ENCODE results near the gene RAMP1. TPM values are rescaled to one million over a fixed set of nuclear protein-coding genes. Genes with fewer than 3 reads are reported as not detected.
A peak's percentile ranks its signal among the peaks of the same experiment; 100 is the strongest.

The RAMP1 gene
- total RNA-seq, 6 experiments from 2014 or later = 10.1 to 75.2 (median 37.5) TPM

GRCh38 chr2:237909075-237909695, 49.8 kb downstream of the RAMP1 start:
- 86% methylated on average over 4 of the region's 13 CpGs for WGBS (ENCODE audit: insufficient coverage, low coverage, low lambda C conversion rate, missing lambda C conversion rate)
- H3K9me3 ChIP-seq = no peaks in the 10 kb centered on the region
- DNase-seq = no peak

DNA sequence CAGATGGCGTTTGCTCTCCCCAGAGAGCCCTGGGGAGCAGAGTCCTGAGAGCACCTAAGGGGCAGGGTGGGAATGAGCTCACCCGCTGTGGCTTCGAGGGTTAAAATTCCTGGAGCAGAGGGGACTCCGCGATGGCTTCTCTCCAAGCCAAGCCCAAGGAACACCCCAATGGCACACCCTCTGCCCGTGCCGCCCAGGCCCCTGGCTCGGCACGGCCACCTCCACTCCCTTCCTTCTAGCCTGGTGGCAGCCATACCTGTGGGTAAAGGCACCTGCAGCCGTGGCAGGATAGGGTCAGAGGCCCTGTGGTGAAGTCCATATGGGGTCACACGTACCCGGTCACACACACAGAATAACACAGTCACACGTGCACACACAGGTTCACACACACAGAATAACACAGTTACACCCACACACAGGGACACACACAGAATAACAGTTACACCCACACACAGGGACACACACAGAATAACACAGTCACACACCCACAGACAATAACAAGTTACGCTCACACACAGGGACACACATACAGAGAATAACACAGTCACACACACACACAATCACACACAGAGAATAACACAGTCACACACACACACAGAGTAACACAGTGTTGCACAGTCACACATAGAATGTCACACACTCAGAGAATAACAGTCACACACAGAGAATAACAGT, 50.5 kb downstream of the RAMP1 start:
- no peak for TF ChIP-seq POLR2A (IDR thresholded peaks at IDR 0.05)
- TF ChIP-seq, protein P1, sequence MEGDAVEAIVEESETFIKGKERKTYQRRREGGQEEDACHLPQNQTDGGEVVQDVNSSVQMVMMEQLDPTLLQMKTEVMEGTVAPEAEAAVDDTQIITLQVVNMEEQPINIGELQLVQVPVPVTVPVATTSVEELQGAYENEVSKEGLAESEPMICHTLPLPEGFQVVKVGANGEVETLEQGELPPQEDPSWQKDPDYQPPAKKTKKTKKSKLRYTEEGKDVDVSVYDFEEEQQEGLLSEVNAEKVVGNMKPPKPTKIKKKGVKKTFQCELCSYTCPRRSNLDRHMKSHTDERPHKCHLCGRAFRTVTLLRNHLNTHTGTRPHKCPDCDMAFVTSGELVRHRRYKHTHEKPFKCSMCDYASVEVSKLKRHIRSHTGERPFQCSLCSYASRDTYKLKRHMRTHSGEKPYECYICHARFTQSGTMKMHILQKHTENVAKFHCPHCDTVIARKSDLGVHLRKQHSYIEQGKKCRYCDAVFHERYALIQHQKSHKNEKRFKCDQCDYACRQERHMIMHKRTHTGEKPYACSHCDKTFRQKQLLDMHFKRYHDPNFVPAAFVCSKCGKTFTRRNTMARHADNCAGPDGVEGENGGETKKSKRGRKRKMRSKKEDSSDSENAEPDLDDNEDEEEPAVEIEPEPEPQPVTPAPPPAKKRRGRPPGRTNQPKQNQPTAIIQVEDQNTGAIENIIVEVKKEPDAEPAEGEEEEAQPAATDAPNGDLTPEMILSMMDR (IDR thresholded peaks at IDR 0.05) = no peak
- H3K27ac ChIP-seq = no peak overlapping the region
- peak in 1 of 3 donors; percentile 33 for DNase-seq

More at GRCh38 chr2:237909075-237909695, 49.8 kb downstream of the RAMP1 start:
- H3K27ac ChIP-seq = no peak overlapping the region
- no peak overlapping the region for H3K4me3 ChIP-seq
- intact Hi-C loops (cut with DNase I) = no loop called here
- ATAC-seq = no peak
- no peaks in the 10 kb centered on the region for H3K4me1 ChIP-seq
- no peaks in the 10 kb centered on the region for H3K36me3 ChIP-seq
- TF ChIP-seq, protein P1 (IDR thresholded peaks at IDR 0.05) = no peak
- TF ChIP-seq POLR2A (IDR thresholded peaks at IDR 0.05) = no peak
- no peaks in the 10 kb centered on the region for H3K27me3 ChIP-seq

GRCh38 chr2:237910576-237911362, 51.3 kb downstream of the RAMP1 start:
- WGBS (ENCODE audit: insufficient coverage, low coverage, low lambda C conversion rate, missing lambda C conversion rate) = 86% methylated on average over 2 of the region's 12 CpGs
- no peak for TF ChIP-seq POLR2A (IDR thresholded peaks at IDR 0.05)
- TF ChIP-seq, protein P1 (IDR thresholded peaks at IDR 0.05) = no peak
- Histone ChIP-seq H3K4me3 (no peak overlapping the region), H3K4me1 (no peaks in the 10 kb centered on the region), H3K27ac (no peak overlapping the region), H3K36me3 (no peaks in the 10 kb centered on the region), H3K27me3 (no peaks in the 10 kb centered on the region), H3K9me3 (no peaks in the 10 kb centered on the region)
- no peak for ATAC-seq
- intact Hi-C loops (cut with DNase I) = no loop called here
- no peak for DNase-seq

More for the DNA sequence above, 50.5 kb downstream of the RAMP1 start:
- Histone ChIP-seq H3K9me3 (no peaks in the 10 kb centered on the region), H3K4me3 (no peak overlapping the region), H3K4me1 (no peaks in the 10 kb centered on the region), H3K27me3 (no peaks in the 10 kb centered on the region), H3K36me3 (no peaks in the 10 kb centered on the region)
- 100% methylated on average over 2 of the region's 14 CpGs for WGBS (ENCODE audit: insufficient coverage, low coverage, low lambda C conversion rate, missing lambda C conversion rate)
- no peak for ATAC-seq
- intact Hi-C loops (cut with DNase I) = no loop called here

GRCh38 chr2:237911363-237912017, 52.1 kb downstream of the RAMP1 start:
- ATAC-seq = peak in 2 of 4 donors; percentile 4 to 6
- H3K27me3 ChIP-seq = no peaks in the 10 kb centered on the region
- no peaks in the 10 kb centered on the region for H3K36me3 ChIP-seq
- TF ChIP-seq, protein P1 (IDR thresholded peaks at IDR 0.05) = no peak
- TF ChIP-seq POLR2A (IDR thresholded peaks at IDR 0.05) = no peak
- no peak overlapping the region for H3K27ac ChIP-seq
- no peaks in the 10 kb centered on the region for H3K4me1 ChIP-seq
- no peaks in the 10 kb centered on the region for H3K9me3 ChIP-seq
- no CpG with 5 or more reads among the region's 28 CpGs for WGBS (ENCODE audit: insufficient coverage, low coverage, low lambda C conversion rate, missing lambda C conversion rate)
- no peak for DNase-seq
- intact Hi-C loops (cut with DNase I) = no loop called here
- no peak overlapping the region for H3K4me3 ChIP-seq

All from right lobe of liver (tissue), 6 donors.